Measurements from ENCODE around the gene ADAT1.

DNA sequence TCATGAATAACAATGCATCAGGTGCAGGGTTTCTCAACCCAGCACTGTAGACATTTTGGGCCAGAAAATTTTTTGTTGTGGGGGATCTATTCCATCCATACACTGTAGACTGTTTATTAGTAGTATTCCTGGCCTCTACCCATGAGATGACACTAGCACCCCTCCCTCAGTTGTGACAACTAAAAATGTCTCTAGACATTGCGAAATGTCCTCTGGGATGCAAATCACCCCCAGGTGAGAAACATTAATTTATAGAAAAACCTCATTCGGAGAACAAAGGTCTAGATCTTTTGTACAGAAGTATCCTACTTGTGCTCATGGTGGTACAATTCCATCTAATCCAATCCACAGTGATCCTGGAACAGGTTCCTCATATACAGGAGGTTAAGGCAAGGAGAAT lies 4.3 kb downstream of the ADAT1 start:
- TF ChIP-seq, protein P1, sequence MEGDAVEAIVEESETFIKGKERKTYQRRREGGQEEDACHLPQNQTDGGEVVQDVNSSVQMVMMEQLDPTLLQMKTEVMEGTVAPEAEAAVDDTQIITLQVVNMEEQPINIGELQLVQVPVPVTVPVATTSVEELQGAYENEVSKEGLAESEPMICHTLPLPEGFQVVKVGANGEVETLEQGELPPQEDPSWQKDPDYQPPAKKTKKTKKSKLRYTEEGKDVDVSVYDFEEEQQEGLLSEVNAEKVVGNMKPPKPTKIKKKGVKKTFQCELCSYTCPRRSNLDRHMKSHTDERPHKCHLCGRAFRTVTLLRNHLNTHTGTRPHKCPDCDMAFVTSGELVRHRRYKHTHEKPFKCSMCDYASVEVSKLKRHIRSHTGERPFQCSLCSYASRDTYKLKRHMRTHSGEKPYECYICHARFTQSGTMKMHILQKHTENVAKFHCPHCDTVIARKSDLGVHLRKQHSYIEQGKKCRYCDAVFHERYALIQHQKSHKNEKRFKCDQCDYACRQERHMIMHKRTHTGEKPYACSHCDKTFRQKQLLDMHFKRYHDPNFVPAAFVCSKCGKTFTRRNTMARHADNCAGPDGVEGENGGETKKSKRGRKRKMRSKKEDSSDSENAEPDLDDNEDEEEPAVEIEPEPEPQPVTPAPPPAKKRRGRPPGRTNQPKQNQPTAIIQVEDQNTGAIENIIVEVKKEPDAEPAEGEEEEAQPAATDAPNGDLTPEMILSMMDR (IDR thresholded peaks at IDR 0.05) = no peak
- no peak for TF ChIP-seq POLR2A (IDR thresholded peaks at IDR 0.05)
